Measurements from ENCODE around the gene FGGY. TPM values are rescaled to one million over a fixed set of nuclear protein-coding genes. Genes with fewer than 3 reads are reported as not detected.
"Not testable (repeated sequence)": the region's sequence is repeated elsewhere in the genome, so short reads cannot be mapped to it uniquely, and the experiment has no call there.

FGGY gene
- total RNA-seq, 1 experiment from 2014 or later: 4.7 TPM

DNA sequence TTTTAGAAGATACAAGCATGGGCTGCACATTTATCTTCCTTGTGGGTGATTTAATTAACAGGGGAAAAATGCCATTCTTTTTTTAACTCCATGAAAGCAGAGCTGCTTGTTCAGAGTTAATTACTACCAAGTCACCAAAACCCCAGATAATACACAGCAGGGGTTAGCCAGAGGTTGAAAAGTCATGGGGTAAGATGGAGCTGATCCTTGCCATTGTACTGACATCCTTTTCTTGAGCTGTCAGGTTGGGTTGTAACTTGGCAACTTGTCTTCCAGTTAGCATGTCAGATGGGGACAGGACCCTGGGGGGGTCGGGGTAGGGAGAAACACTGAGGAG, 260.6 kb downstream of the FGGY start:
- H4K20me1 ChIP-seq (ENCODE audit: insufficient read depth, low read depth, low read length): no peaks in the 10 kb centered on the region
- no peak overlapping the region for H3K27ac ChIP-seq (ENCODE audit: low read length)
- no peak overlapping the region for H3K4me2 ChIP-seq (ENCODE audit: low read depth, low read length, poor library complexity, severe bottlenecking)
- no peaks in the 10 kb centered on the region for H3K36me3 ChIP-seq (ENCODE audit: insufficient read depth, low read length)
- H3K27me3 ChIP-seq (ENCODE audit: low read length): no peaks in the 10 kb centered on the region; the same call in 1 of the 2 replicates
- no peak overlapping the region for H3K4me3 ChIP-seq (ENCODE audit: low read length)
- no peak for DNase-seq
- no peaks in the 10 kb centered on the region for H3K9me3 ChIP-seq (ENCODE audit: low read length)
- H3K79me2 ChIP-seq (ENCODE audit: low read length): no peaks in the 10 kb centered on the region
- H2AFZ ChIP-seq (ENCODE audit: low read length): no peak overlapping the region
- peaks cover 7% of the 10 kb centered on the region for H3K4me1 ChIP-seq (ENCODE audit: low read length)
- peaks cover 6% of the 10 kb centered on the region; the same call in 1 of the 2 replicates for H3K9me2 ChIP-seq (replicated peaks; ENCODE audit: insufficient read depth, low read length)
- no peak overlapping the region for H3K9ac ChIP-seq (ENCODE audit: low read length)

DNA sequence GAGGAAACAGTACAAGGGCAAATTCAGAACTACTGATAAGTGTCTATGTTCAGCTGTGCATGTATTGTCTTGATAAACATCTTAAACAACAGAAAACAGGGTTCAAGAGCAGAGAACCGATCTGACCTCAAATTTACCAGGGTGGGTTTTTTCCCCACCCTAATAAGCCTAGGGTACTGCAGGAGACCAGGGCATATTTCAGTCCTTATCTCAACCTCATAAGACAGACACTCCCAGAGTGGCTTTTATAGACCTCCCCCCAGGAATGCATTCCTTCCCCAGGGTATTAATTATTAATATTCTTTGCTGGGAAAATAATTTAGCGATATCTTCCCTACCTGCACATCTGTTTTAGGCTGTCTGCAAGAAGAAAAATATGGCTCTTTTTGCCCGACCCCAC, 261.7 kb downstream of the FGGY start:
- DNase-seq; H3K79me2 ChIP-seq (ENCODE audit: low read length); H3K4me1 ChIP-seq (ENCODE audit: low read length); H3K27me3 ChIP-seq (ENCODE audit: low read length); H3K36me3 ChIP-seq (ENCODE audit: insufficient read depth, low read length); H3K9ac ChIP-seq (ENCODE audit: low read length); H3K9me3 ChIP-seq (ENCODE audit: low read length); H3K4me3 ChIP-seq (ENCODE audit: low read length); H2AFZ ChIP-seq (ENCODE audit: low read length); H3K4me2 ChIP-seq (ENCODE audit: low read depth, low read length, poor library complexity, severe bottlenecking); H3K9me2 ChIP-seq (replicated peaks; ENCODE audit: insufficient read depth, low read length); H3K27ac ChIP-seq (ENCODE audit: low read length); H4K20me1 ChIP-seq (ENCODE audit: insufficient read depth, low read depth, low read length): not testable (repeated sequence)

DNA sequence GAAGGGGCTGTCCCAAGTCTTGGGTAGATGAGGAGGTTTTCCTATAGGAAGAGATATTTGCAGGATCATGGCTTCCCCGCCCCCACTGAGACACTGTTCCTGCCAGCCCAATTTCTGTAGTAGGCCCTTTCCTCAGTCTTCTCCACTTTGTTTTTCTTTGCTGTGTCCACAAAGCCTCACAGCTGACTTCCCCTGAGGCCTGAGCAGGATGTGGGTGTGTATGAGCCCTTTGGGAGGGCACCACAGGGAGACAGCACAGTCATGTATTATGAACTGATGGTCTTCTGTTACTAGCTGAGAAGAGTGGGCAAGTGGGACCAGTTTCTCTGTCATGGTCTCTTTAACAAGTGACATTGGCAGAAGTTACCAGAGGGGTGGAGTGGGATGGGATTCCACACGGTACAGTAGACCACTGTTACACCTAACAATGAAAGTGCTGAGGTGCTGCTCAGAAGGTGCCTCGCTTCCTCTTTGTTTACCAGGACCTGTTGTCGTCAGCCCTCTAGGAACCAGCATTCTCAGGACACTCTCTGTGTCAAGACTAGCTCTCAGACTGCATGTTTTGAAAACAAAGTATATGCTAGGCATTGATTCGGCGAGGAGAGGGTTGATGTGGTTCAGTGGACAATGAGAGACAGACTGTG, 264.0 kb downstream of the FGGY start:
- Histone ChIP-seq H3K9ac (ENCODE audit: low read length) (no peak overlapping the region), H3K79me2 (ENCODE audit: low read length) (no peaks in the 10 kb centered on the region), H3K27ac (ENCODE audit: low read length) (no peak overlapping the region)

DNA sequence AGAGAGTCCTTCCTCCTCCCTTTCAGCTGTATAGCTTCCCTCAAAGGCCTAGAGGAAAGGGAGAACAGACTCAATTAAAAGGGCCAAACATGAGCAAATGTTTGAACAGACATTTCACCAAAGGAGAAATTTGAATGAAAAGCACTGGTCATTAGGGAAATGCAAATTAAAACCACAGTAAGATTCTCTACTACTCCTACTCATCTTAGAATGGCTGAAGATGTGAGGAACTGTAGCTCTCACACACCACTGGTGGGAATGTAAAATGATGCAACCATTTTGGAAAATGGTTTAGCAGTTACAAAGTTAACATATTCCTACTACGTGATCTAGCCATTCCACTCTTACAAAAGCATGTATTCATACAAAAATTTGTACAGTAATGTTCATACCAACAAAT, 264.9 kb downstream of the FGGY start:
- Histone ChIP-seq H3K27ac (ENCODE audit: low read length) (no peak overlapping the region), H3K9ac (ENCODE audit: low read length) (no peak overlapping the region), H3K36me3 (ENCODE audit: insufficient read depth, low read length) (no peaks in the 10 kb centered on the region), H3K79me2 (ENCODE audit: low read length) (no peaks in the 10 kb centered on the region), H3K4me1 (ENCODE audit: low read length) (peaks cover 7% of the 10 kb centered on the region), H3K9me3 (ENCODE audit: low read length) (no peaks in the 10 kb centered on the region), H3K4me3 (ENCODE audit: low read length) (no peak overlapping the region), H3K27me3 (ENCODE audit: low read length) (no peaks in the 10 kb centered on the region; the same call in 1 of the 2 replicates), H3K4me2 (ENCODE audit: low read depth, low read length, poor library complexity, severe bottlenecking) (no peak overlapping the region), H3K9me2 (replicated peaks; ENCODE audit: insufficient read depth, low read length) (peaks cover 6% of the 10 kb centered on the region; the same call in 1 of the 2 replicates), H2AFZ (ENCODE audit: low read length) (no peak overlapping the region), H4K20me1 (ENCODE audit: insufficient read depth, low read depth, low read length) (no peaks in the 10 kb centered on the region)
- DNase-seq: no peak

More for the DNA sequence above, 264.0 kb downstream of the FGGY start:
- Histone ChIP-seq H3K9me3 (ENCODE audit: low read length) (no peaks in the 10 kb centered on the region), H3K4me1 (ENCODE audit: low read length) (peaks cover 7% of the 10 kb centered on the region), H3K9me2 (replicated peaks; ENCODE audit: insufficient read depth, low read length) (peaks cover 6% of the 10 kb centered on the region; the same call in 1 of the 2 replicates), H3K4me2 (ENCODE audit: low read depth, low read length, poor library complexity, severe bottlenecking) (no peak overlapping the region), H3K36me3 (ENCODE audit: insufficient read depth, low read length) (no peaks in the 10 kb centered on the region), H4K20me1 (ENCODE audit: insufficient read depth, low read depth, low read length) (no peaks in the 10 kb centered on the region), H3K4me3 (ENCODE audit: low read length) (no peak overlapping the region), H2AFZ (ENCODE audit: low read length) (no peak overlapping the region), H3K27me3 (ENCODE audit: low read length) (no peaks in the 10 kb centered on the region; the same call in 1 of the 2 replicates)
- no peak for DNase-seq

DNA sequence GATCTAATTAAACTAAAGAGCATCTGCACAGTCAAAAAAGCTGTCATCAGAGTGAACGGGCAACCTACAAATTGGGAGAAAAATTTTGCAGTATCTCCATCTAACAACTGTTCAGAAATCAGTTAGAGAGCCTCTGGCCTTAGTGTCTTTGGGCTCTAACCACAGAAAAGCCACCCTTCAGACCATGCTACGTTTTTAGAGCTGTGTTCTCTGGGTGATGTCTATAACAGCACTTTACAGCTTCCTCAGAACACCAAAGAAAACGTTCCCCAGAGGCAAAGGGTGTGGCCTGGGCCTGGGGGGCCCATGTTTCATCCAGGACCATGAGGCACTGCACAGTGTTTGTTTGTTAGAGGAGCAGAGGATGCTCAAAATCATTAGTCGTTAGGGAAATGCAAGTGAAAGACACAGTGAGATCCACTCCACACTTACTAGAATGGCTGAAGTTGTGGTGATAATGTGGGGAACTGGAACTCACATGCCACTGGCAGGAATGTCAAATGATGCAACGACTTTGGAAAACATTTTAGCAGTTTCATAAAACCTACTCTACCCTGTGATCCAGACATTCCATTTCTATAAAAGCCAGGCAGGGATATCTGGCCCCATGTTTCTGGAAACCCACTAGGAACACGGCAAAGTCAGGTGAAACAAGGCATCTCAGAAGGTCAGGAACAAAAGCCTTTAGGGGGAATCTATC, 267.4 kb downstream of the FGGY start:
- no peak overlapping the region for H3K4me2 ChIP-seq (ENCODE audit: low read depth, low read length, poor library complexity, severe bottlenecking)
- no peak overlapping the region for H2AFZ ChIP-seq (ENCODE audit: low read length)
- H3K4me1 ChIP-seq (ENCODE audit: low read length): peaks cover 7% of the 10 kb centered on the region
- no peak overlapping the region for H3K27ac ChIP-seq (ENCODE audit: low read length)
- H3K9me2 ChIP-seq (replicated peaks; ENCODE audit: insufficient read depth, low read length): peaks cover 6% of the 10 kb centered on the region; the same call in 1 of the 2 replicates
- no peaks in the 10 kb centered on the region; the same call in 1 of the 2 replicates for H3K27me3 ChIP-seq (ENCODE audit: low read length)
- no peaks in the 10 kb centered on the region for H3K36me3 ChIP-seq (ENCODE audit: insufficient read depth, low read length)
- no peak overlapping the region for H3K9ac ChIP-seq (ENCODE audit: low read length)
- no peaks in the 10 kb centered on the region for H3K79me2 ChIP-seq (ENCODE audit: low read length)
- no peak for DNase-seq
- H4K20me1 ChIP-seq (ENCODE audit: insufficient read depth, low read depth, low read length): no peaks in the 10 kb centered on the region
- no peak overlapping the region for H3K4me3 ChIP-seq (ENCODE audit: low read length)
- no peaks in the 10 kb centered on the region for H3K9me3 ChIP-seq (ENCODE audit: low read length)

DNA sequence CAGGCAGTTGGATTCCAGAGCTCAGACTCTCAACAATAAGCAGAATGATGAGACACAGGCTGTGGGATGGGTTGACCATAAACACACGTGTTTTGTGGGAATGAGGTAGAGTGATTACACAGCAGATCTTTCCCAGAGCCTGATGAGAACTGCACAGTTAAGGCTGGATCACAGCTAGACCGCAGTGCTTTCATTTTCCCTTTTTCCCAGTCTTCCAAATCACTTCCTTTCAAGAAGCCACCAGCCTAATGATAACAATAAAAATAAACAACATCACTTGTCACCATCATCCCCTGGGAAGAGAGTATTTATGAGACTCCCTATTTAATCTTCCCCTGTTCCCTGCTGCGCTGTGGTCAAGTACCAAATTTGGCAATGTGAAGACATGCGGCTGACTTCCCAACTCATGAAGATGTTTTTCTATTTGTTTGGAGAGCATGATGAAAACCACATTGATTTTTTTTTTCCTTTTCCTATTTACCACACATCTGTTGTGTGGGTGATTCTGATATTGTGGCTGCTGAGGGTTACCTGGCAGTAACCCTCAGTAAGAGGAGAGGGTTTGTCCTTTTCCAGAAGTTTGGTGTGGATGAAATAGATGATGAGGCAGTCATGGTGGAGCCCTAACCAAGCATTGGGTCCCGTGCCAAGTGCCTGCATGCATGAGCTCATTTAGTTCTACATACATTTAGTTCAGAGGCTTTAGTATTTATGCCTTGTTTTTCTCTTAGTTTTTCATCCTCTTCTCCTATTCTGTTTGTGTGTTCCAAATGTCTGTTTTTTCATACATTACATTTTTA, 268.9 kb downstream of the FGGY start:
- Histone ChIP-seq H3K9ac (ENCODE audit: low read length) (no peak overlapping the region), H3K4me2 (ENCODE audit: low read depth, low read length, poor library complexity, severe bottlenecking) (no peak overlapping the region), H2AFZ (ENCODE audit: low read length) (no peak overlapping the region), H3K79me2 (ENCODE audit: low read length) (no peaks in the 10 kb centered on the region), H3K4me3 (ENCODE audit: low read length) (no peak overlapping the region), H3K4me1 (ENCODE audit: low read length) (peaks cover 7% of the 10 kb centered on the region), H4K20me1 (ENCODE audit: insufficient read depth, low read depth, low read length) (no peaks in the 10 kb centered on the region), H3K27me3 (ENCODE audit: low read length) (no peaks in the 10 kb centered on the region; the same call in 1 of the 2 replicates), H3K36me3 (ENCODE audit: insufficient read depth, low read length) (no peaks in the 10 kb centered on the region), H3K27ac (ENCODE audit: low read length) (no peak overlapping the region), H3K9me2 (replicated peaks; ENCODE audit: insufficient read depth, low read length) (no peaks in the 10 kb centered on the region), H3K9me3 (ENCODE audit: low read length) (no peaks in the 10 kb centered on the region)
- no peak for DNase-seq

DNA sequence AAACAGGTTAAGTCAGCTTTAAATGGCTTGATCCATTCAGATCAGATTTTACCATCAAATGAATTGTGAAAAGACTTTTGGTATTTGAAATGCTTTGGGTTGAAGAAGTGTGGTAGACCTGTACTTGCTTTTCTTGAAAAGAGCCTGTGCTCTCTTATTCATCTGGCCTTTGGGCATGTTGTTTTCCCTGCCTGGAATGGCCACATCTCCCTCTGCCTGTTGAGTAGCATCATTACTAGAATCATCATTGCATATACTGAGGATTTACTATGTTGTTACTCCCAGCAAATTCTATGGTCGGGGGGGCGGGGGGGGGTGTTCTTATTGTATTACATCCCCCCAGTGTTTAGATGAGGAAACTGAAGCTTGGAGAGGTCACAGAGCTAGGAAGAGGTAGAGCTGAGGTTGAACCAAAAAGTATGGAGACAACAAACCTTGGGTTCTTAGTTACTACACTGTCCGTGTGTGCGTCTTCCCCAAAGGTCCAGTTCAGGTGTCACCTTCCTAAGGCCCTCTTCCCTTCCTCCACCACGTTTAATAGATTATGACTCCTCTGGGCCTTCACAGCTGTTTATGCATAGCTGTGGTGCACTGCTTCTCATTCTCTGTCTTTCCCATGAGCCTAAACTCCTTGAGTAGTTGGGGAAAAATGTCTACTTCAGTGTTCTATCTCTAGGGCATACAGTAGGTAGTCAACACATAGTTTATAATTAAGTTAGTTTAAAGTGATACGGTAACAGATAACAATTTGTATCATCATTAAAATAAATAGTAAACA, 271.5 kb downstream of the FGGY start:
- Histone ChIP-seq H3K9me3 (ENCODE audit: low read length) (no peaks in the 10 kb centered on the region), H3K4me2 (ENCODE audit: low read depth, low read length, poor library complexity, severe bottlenecking) (no peak overlapping the region), H3K9me2 (replicated peaks; ENCODE audit: insufficient read depth, low read length) (no peaks in the 10 kb centered on the region), H3K27ac (ENCODE audit: low read length) (no peak overlapping the region), H3K79me2 (ENCODE audit: low read length) (no peaks in the 10 kb centered on the region), H3K9ac (ENCODE audit: low read length) (no peak overlapping the region), H3K4me1 (ENCODE audit: low read length) (no peaks in the 10 kb centered on the region), H3K4me3 (ENCODE audit: low read length) (no peak overlapping the region), H2AFZ (ENCODE audit: low read length) (no peak overlapping the region), H3K27me3 (ENCODE audit: low read length) (no peaks in the 10 kb centered on the region), H4K20me1 (ENCODE audit: insufficient read depth, low read depth, low read length) (no peaks in the 10 kb centered on the region), H3K36me3 (ENCODE audit: insufficient read depth, low read length) (no peaks in the 10 kb centered on the region)
- no peak for DNase-seq
